BLaER1 treated with 17β-estradiol and CSF1 and Interleukin-3, amounts not matched to agents 10 nM and 100 nM (cell line): ENCODE measurements around the gene TTLL13.

Experiments used
- H3K27ac ChIP-seq, 11 experiments: shearing (Covaris generic); formaldehyde crosslinking; 2 replicates each; pipeline ENCODE4 v1.8.1; 2022
- H3K27me3 ChIP-seq, 11 experiments: shearing (Covaris generic); formaldehyde crosslinking; 2 replicates each; pipeline ENCODE4 v1.8.1; 2022
- H3K36me3 ChIP-seq, 11 experiments: shearing (Covaris generic); formaldehyde crosslinking; 2 replicates each; pipeline ENCODE4 v1.8.1; 2022
- H3K4me1 ChIP-seq, 10 experiments: shearing (Covaris generic); formaldehyde crosslinking; 2 replicates each; pipeline ENCODE4 v1.8.1; 2022
- H3K4me2 ChIP-seq, 11 experiments: shearing (Covaris generic); formaldehyde crosslinking; 2 replicates each; pipeline ENCODE4 v1.8.1; 2022
- H3K4me3 ChIP-seq, 10 experiments: shearing (Covaris generic); formaldehyde crosslinking; 2 replicates each; pipeline ENCODE4 v1.8.1; 2022
- H3K9ac ChIP-seq, 11 experiments: shearing (Covaris generic); formaldehyde crosslinking; 2 replicates each; pipeline ENCODE4 v1.8.1; 2022
- H3K9me3 ChIP-seq, 11 experiments: shearing (Covaris generic); formaldehyde crosslinking; replicated peaks in 1 of 11; 2 replicates each; pipeline ENCODE4 v1.8.1; 2022
- H4K20me1 ChIP-seq, 11 experiments: shearing (Covaris generic); formaldehyde crosslinking; 2 replicates each; pipeline ENCODE4 v1.8.1; 2022
- Cebpa-rat ChIP-seq, 11 experiments: shearing (Covaris generic); IDR thresholded peaks; 2 replicates each; pipeline ENCODE4 v1.8.1; 2022

The TTLL13 gene

GRCh38 chr15:90261811-90262210 is 12.5 kb downstream of the TTLL13 start:
- H3K36me3 ChIP-seq, result peaks cover 0 to under 1% (median 0%) of the 10 kb centered on the region in 11 experiments; a peak in 3 of 22 replicates
- H3K4me1 ChIP-seq, result peaks cover 18 to 54% (median 39%) of the 10 kb centered on the region in 10 experiments
- no peak for TF ChIP-seq Cebpa-rat (IDR thresholded peaks at IDR 0.05)
- H3K4me3 ChIP-seq, result no peak overlapping the region
- no peak overlapping the region for H3K9ac ChIP-seq
- no peaks in the 10 kb centered on the region for H3K9me3 ChIP-seq
- H3K4me2 ChIP-seq, result peak overlapping the region in 2 of 11 experiments; percentile 55 to 65; a peak in 4 of 22 replicates
- H4K20me1 ChIP-seq, result peaks cover 0 to 7% (median 3%) of the 10 kb centered on the region in 11 experiments; a peak in 17 of 22 replicates
- no peak overlapping the region for H3K27ac ChIP-seq
- no peaks in the 10 kb centered on the region for H3K27me3 ChIP-seq

DNA sequence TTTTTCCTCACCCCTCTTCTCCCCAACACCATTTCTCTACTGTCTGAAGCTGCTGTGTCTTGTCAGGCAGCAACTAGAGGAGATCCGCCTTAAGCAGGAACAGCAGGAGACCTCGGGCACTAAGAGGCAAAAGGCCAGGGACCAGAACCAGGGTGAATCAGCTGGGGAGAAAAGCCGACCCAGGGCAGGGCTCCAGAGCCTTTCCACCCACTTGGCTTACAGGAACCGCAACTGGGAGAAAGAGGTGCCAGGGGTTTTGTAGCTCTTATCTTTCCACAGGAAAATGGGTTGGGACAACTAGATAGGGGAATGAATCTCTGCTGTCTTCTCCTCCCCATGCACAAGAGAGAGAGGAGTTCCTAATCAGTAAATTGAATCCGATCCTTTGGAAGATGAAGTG is 13.1 kb downstream of the TTLL13 start:
- peaks cover 0 to 7% (median 6%) of the 10 kb centered on the region in 11 experiments; a peak in 12 of 22 replicates for H3K36me3 ChIP-seq
- H3K4me1 ChIP-seq, result peaks cover 24 to 60% (median 46%) of the 10 kb centered on the region in 10 experiments
- no peak for TF ChIP-seq Cebpa-rat (IDR thresholded peaks at IDR 0.05)
- no peak overlapping the region for H3K4me2 ChIP-seq
- no peaks in the 10 kb centered on the region for H3K9me3 ChIP-seq
- H3K9ac ChIP-seq, result no peak overlapping the region
- no peak overlapping the region for H3K27ac ChIP-seq
- H3K27me3 ChIP-seq, result no peaks in the 10 kb centered on the region
- no peak overlapping the region for H3K4me3 ChIP-seq
- H4K20me1 ChIP-seq, result peaks cover 0 to 13% (median 9%) of the 10 kb centered on the region in 11 experiments; a peak in 19 of 22 replicates

- Histone ChIP-seq H3K27ac (peak overlapping the region; percentile 86 to 97 (median 94)), H3K4me1 (peaks cover 46 to 75% (median 66%) of the 10 kb centered on the region in 10 experiments), H3K4me3 (peak overlapping the region; percentile 69 to 90 (median 77)), H3K36me3 (peaks cover 0 to 29% (median 28%) of the 10 kb centered on the region in 11 experiments; a peak in 20 of 22 replicates), H3K27me3 (no peaks in the 10 kb centered on the region), H3K4me2 (peak overlapping the region; percentile 84 to 99 (median 96)), H3K9ac (peak overlapping the region; percentile 83 to 96 (median 93)), H4K20me1 (peaks cover 6 to 36% (median 31%) of the 10 kb centered on the region in 11 experiments; a peak in 20 of 22 replicates), H3K9me3 (no peaks in the 10 kb centered on the region)
- TF ChIP-seq Cebpa-rat (IDR thresholded peaks at IDR 0.05), result no peak
Measured at GRCh38 chr15:90264671-90265070, 15.3 kb downstream of the TTLL13 start.

GRCh38 chr15:90265271-90266060 is 16.1 kb downstream of the TTLL13 start, which contains the start of gene NGRN:
Gene NGRN (plus strand): TSS chr15:90265672. CDS start chr15:90265713, 41 bp downstream.
- peak within 1 kb of the TSS; percentile 84 to 99 (median 96) for H3K4me2 ChIP-seq
- H3K4me3 ChIP-seq, result peak within 1 kb of the TSS; percentile 69 to 90 (median 77)
- 0 out of 22 replicates have a peak, but pooled peaks of 1 of the 11 experiments have one; percentile 28 for TF ChIP-seq Cebpa-rat (IDR thresholded peaks at IDR 0.05)
- H3K9me3 ChIP-seq, result no peaks in the 10 kb centered on the region
- H3K27me3 ChIP-seq, result no peaks in the 10 kb centered on the region
- H3K4me1 ChIP-seq, result peaks cover 54 to 75% (median 61%) of the 10 kb centered on the region in 10 experiments
- peak within 1 kb of the TSS; percentile 86 to 97 (median 94) for H3K27ac ChIP-seq
- H3K36me3 ChIP-seq, result peaks cover 8 to 37% (median 36%) of the 10 kb centered on the region in 11 experiments
- H3K9ac ChIP-seq, result peak within 1 kb of the TSS; percentile 83 to 96 (median 93)
- peaks cover 14 to 43% (median 39%) of the 10 kb centered on the region in 11 experiments; a peak in 20 of 22 replicates for H4K20me1 ChIP-seq

DNA sequence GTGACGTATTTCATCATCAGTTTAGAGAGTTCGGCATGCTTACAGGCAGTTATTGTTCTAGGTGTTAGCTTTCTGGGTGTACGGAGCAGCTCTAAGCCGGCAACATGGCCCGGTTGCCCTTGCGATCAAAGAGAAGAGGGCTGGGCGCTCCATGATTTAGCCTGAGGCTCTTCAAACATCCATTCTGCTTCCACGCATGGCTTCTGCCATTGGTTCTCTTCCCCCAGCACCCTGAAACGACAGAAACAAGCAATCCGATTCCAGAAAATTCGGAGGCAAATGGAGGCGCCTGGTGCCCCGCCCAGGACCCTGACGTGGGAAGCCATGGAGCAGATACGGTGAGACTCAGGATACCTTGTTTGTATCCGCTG is 16.7 kb downstream of the TTLL13 start:
- peak overlapping the region; percentile 69 to 90 (median 77) for H3K4me3 ChIP-seq
- no peak for TF ChIP-seq Cebpa-rat (IDR thresholded peaks at IDR 0.05)
- peak overlapping the region; percentile 84 to 99 (median 96) for H3K4me2 ChIP-seq
- peaks cover 13 to 43% (median 42%) of the 10 kb centered on the region in 11 experiments for H3K36me3 ChIP-seq
- H3K27me3 ChIP-seq, result no peaks in the 10 kb centered on the region
- peak overlapping the region; percentile 83 to 96 (median 93) for H3K9ac ChIP-seq
- peaks cover 52 to 70% (median 61%) of the 10 kb centered on the region in 10 experiments for H3K4me1 ChIP-seq
- peaks cover 19 to 49% (median 45%) of the 10 kb centered on the region in 11 experiments; a peak in 20 of 22 replicates for H4K20me1 ChIP-seq
- no peaks in the 10 kb centered on the region for H3K9me3 ChIP-seq
- H3K27ac ChIP-seq, result peak overlapping the region; percentile 86 to 97 (median 94)

GRCh38 chr15:90266485-90266884 is 17.1 kb downstream of the TTLL13 start:
- peak overlapping the region; percentile 84 to 99 (median 96) for H3K4me2 ChIP-seq
- H3K9ac ChIP-seq, result peak overlapping the region; percentile 83 to 96 (median 93)
- no peaks in the 10 kb centered on the region for H3K27me3 ChIP-seq
- peak overlapping the region; percentile 69 to 90 (median 77) for H3K4me3 ChIP-seq
- no peaks in the 10 kb centered on the region for H3K9me3 ChIP-seq
- peak overlapping the region; percentile 86 to 97 (median 94) for H3K27ac ChIP-seq
- TF ChIP-seq Cebpa-rat (IDR thresholded peaks at IDR 0.05), result no peak
- peaks cover 18 to 48% (median 46%) of the 10 kb centered on the region in 11 experiments for H3K36me3 ChIP-seq
- H4K20me1 ChIP-seq, result peaks cover 24 to 54% (median 49%) of the 10 kb centered on the region in 11 experiments; a peak in 20 of 22 replicates
- H3K4me1 ChIP-seq, result peaks cover 51 to 71% (median 62%) of the 10 kb centered on the region in 10 experiments

GRCh38 chr15:90268415-90268814 is 19.1 kb downstream of the TTLL13 start:
- TF ChIP-seq Cebpa-rat (IDR thresholded peaks at IDR 0.05), result no peak
- Histone ChIP-seq H3K9ac (peak overlapping the region in 6 of 11 experiments; percentile 16 to 96 (median 59); a peak in 7 of 22 replicates), H3K27me3 (no peaks in the 10 kb centered on the region), H4K20me1 (peaks cover 34 to 73% (median 68%) of the 10 kb centered on the region in 11 experiments; a peak in 20 of 22 replicates), H3K36me3 (peaks cover 37 to 67% (median 66%) of the 10 kb centered on the region in 11 experiments), H3K4me3 (peak overlapping the region in 8 of 10 experiments; percentile 71 to 90 (median 78); a peak in 10 of 20 replicates), H3K9me3 (no peaks in the 10 kb centered on the region), H3K4me2 (peak overlapping the region; percentile 84 to 99 (median 96)), H3K4me1 (peaks cover 46 to 78% (median 59%) of the 10 kb centered on the region in 10 experiments), H3K27ac (no peak overlapping the region)

GRCh38 chr15:90270502-90271150 is 21.3 kb downstream of the TTLL13 start:
- Histone ChIP-seq H3K27ac (no peak overlapping the region), H3K36me3 (peaks cover 59 to 89% (median 88%) of the 10 kb centered on the region in 11 experiments), H3K4me3 (no peak overlapping the region), H3K4me2 (0 out of 22 replicates have a peak overlapping the region, but pooled peaks of 1 of the 11 experiments have one; percentile 6), H3K9ac (peak overlapping the region in 2 of 11 experiments; percentile 2; a peak in 2 of 22 replicates), H3K4me1 (peaks cover 28 to 60% (median 41%) of the 10 kb centered on the region in 10 experiments), H4K20me1 (peaks cover 34 to 95% (median 78%) of the 10 kb centered on the region in 11 experiments; a peak in 20 of 22 replicates), H3K9me3 (no peaks in the 10 kb centered on the region), H3K27me3 (no peaks in the 10 kb centered on the region)
- no peak for TF ChIP-seq Cebpa-rat (IDR thresholded peaks at IDR 0.05)
